A673 (cell line): Measurements from ENCODE around the gene MTREX.

ENCODE experiments used
- CTCF ChIP-seq: fragments of 300-800, 200-600 bp; sonication (generic); conservative IDR thresholded peaks from 2 replicates; pipeline ENCODE4 v1.5.1; 2017; ENCODE audit warnings: low read depth, mild to moderate bottlenecking, antibody characterized with exemption, low read length, moderate library complexity, mixed read lengths
- EZH2 ChIP-seq: fragments of 200-600 bp; sonication (generic); IDR thresholded peaks from 2 replicates; pipeline ENCODE4 v1.6.1; 2017; ENCODE audit warnings: borderline replicate concordance, low read depth, mild to moderate bottlenecking, mixed read lengths, antibody characterized with exemption, low read length; ENCODE audit not compliant: poor library complexity, severe bottlenecking

- no peak for TF ChIP-seq CTCF
- TF ChIP-seq EZH2 = no peak
Observed at GRCh38 chr5:55333811-55334210, 26.0 kb downstream of the MTREX start.
